Esophagus muscularis mucosa (tissue), 4 donors: ENCODE data around the gene TRAF3.

Experiments used
- CTCF ChIP-seq, 3 experiments: fragments of 200-600 bp in 2 of 3; fragments of 450-650 bp in 1 of 3; sonication (generic) in 2 of 3; IDR thresholded peaks; one replicate each; pipeline ENCODE4 v1.5.1; 2017 to 2019; ENCODE audit warnings: antibody characterized with exemption in 3 of 3, mild to moderate bottlenecking in 2 of 3, moderate library complexity in 1 of 3
- EP300 ChIP-seq: sonication (generic); formaldehyde crosslinking; IDR thresholded peaks from one replicate; pipeline ENCODE4 v1.6.1; 2017; ENCODE audit warnings: antibody characterized with exemption
- POLR2A ChIP-seq: fragments of 450-650 bp; IDR thresholded peaks from one replicate; pipeline ENCODE4 v1.6.1; 2017; ENCODE audit warnings: antibody characterized with exemption, moderate library complexity, mild to moderate bottlenecking, low read depth

DNA sequence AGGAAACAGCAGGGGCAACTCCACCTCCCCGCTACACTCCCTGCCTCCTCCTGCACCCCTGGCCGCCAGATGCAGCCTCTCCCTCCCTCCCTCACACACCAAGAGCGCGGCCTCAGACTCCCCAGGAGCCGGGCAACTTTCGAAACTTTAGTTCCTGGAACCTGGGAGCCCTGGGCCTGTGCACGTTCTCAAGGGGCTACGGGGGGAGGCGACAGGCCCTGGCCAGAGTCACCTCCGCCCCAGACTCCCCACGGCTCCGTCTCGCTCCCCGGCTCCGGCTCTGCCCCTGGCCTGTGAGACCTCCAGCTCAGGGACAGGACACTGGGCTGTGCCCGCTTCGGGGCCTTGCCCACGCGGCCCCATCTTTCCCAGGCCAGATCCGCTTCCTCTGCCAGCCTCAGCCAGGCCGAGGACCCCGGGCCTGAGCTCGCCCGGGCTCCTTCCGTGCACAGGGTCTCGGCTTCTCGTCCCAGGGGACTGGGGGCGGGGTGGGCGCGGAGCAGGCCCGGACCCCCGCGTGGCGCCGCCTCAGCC is 150.7 kb downstream of the TRAF3 start:
- TF ChIP-seq CTCF (IDR thresholded peaks at IDR 0.05), result no peak
- no peak for TF ChIP-seq POLR2A
- no peak for TF ChIP-seq EP300
